HEK293 (cell line): ENCODE results near the gene SYT14.
"Not testable (repeated sequence)": the region's sequence is repeated elsewhere in the genome, so short reads cannot be mapped to it uniquely, and the experiment has no call there.

Experiments
- CTCF ChIA-PET: fragments of 350-600 bp; formaldehyde crosslinking; extraction: SDS; loops from one replicate; lab custom pipeline; 2021; ENCODE audit warnings: antibody characterized with exemption; lab: Yijun Ruan, JAX
- POLR2A ChIA-PET: fragments of 300-600 bp; formaldehyde crosslinking; extraction: SDS; loops from one replicate; lab custom pipeline; 2020; ENCODE audit warnings: antibody characterized with exemption, inconsistent platforms; lab: Yijun Ruan, JAX
- H3K27ac ChIP-seq: fragments of 200-500 bp; sonication (Bioruptor generic); 2 replicates; pipeline ENCODE4 v1.5.1; 2014; ENCODE audit warnings: low read depth, low read length, control low read depth, inconsistent platforms; ENCODE audit errors: extremely low read depth
- H3K36me3 ChIP-seq, 2 experiments: fragments of 200-500 bp in 1 of 2; sonication (Bioruptor generic) in 1 of 2; 1 replicate in 1 of 2; 2 replicates in 1 of 2; pipeline ENCODE4 v1.5.1; 2014 to 2017; ENCODE audit warnings: inconsistent platforms in 2 of 2, low read length in 2 of 2; ENCODE audit not compliant: control insufficient read depth in 2 of 2, insufficient read depth in 1 of 2
- H3K4me1 ChIP-seq: fragments of 200-500 bp; sonication (Bioruptor generic); 2 replicates; pipeline ENCODE4 v1.5.1; 2014; ENCODE audit warnings: mild to moderate bottlenecking, low read length, inconsistent platforms; ENCODE audit not compliant: control insufficient read depth, insufficient read depth
- H3K4me3 ChIP-seq: 2 replicates; pipeline ENCODE4 v1.5.1; 2011; ENCODE audit warnings: low read depth, mild to moderate bottlenecking, control low read depth, low read length, moderate library complexity
- H3K9me3 ChIP-seq: fragments of 200-500 bp; sonication (Bioruptor generic); 2 replicates; pipeline ENCODE4 v1.5.1; 2014; ENCODE audit warnings: low read depth, low read length, inconsistent platforms; ENCODE audit not compliant: control insufficient read depth, insufficient read depth
- ATF2 ChIP-seq: fragments of 450-650 bp; formaldehyde crosslinking; IDR thresholded peaks from 2 replicates; pipeline ENCODE4 v1.5.1; 2016; ENCODE audit warnings: missing biosample characterization, missing genetic modification characterization, low read depth
- BCL11B ChIP-seq: fragments of 450-650 bp; formaldehyde crosslinking; IDR thresholded peaks from 2 replicates; pipeline ENCODE4 v1.5.1; 2016; ENCODE audit warnings: low read depth, missing biosample characterization, missing genetic modification characterization
- BCL6B ChIP-seq: fragments of 450-650 bp; formaldehyde crosslinking; IDR thresholded peaks from 2 replicates; pipeline ENCODE4 v1.5.1; 2017; ENCODE audit warnings: missing biosample characterization, missing genetic modification characterization
- KLF1 ChIP-seq: fragments of 450-650 bp; formaldehyde crosslinking; IDR thresholded peaks from 2 replicates; pipeline ENCODE4 v1.5.1; 2016; ENCODE audit warnings: missing biosample characterization, missing genetic modification characterization
- MEIS1 ChIP-seq: sonication (generic); formaldehyde crosslinking; IDR thresholded peaks from 2 replicates; pipeline ENCODE4 v1.8.1; 2022; ENCODE audit warnings: missing genetic modification reagents, mild to moderate bottlenecking, borderline replicate concordance
- MZF1 ChIP-seq: fragments of 450-650 bp; formaldehyde crosslinking; IDR thresholded peaks from 2 replicates; pipeline ENCODE4 v1.5.1; 2017; ENCODE audit warnings: missing biosample characterization, missing genetic modification characterization, borderline replicate concordance
- PBX3 ChIP-seq: sonication (generic); formaldehyde crosslinking; IDR thresholded peaks from 2 replicates; pipeline ENCODE4 v1.8.1; 2022; ENCODE audit warnings: mild to moderate bottlenecking, moderate library complexity, missing genetic modification reagents
- TCF7L2 ChIP-seq: IDR thresholded peaks from 2 replicates; pipeline ENCODE4 v1.6.1; 2011; ENCODE audit warnings: low read depth, mild to moderate bottlenecking, inconsistent platforms, low read length, moderate library complexity, borderline replicate concordance
- TSHZ1 ChIP-seq: fragments of 450-650 bp; formaldehyde crosslinking; IDR thresholded peaks from 2 replicates; pipeline ENCODE4 v1.5.1; 2016; ENCODE audit warnings: missing biosample characterization, missing genetic modification characterization, borderline replicate concordance
- ZBTB17 ChIP-seq: fragments of 450-650 bp; formaldehyde crosslinking; IDR thresholded peaks from 2 replicates; pipeline ENCODE4 v1.5.1; 2016; ENCODE audit warnings: missing biosample characterization, missing genetic modification characterization
- ZFP3 ChIP-seq: fragments of 450-650 bp; formaldehyde crosslinking; IDR thresholded peaks from 2 replicates; pipeline ENCODE4 v1.5.1; 2016; ENCODE audit warnings: low read depth, missing biosample characterization, missing genetic modification characterization
- ZNF10 ChIP-seq: fragments of 450-650 bp; formaldehyde crosslinking; IDR thresholded peaks from 2 replicates; pipeline ENCODE4 v1.5.1; 2017; ENCODE audit warnings: missing biosample characterization, missing genetic modification characterization
- ZNF335 ChIP-seq: fragments of 450-650 bp; formaldehyde crosslinking; conservative IDR thresholded peaks from 2 replicates; pipeline ENCODE4 v1.5.1; 2016; ENCODE audit warnings: missing biosample characterization, missing genetic modification characterization
- ZNF350 ChIP-seq: fragments of 450-650 bp; formaldehyde crosslinking; IDR thresholded peaks from 2 replicates; pipeline ENCODE4 v1.5.0; 2017; ENCODE audit warnings: missing biosample characterization, mild to moderate bottlenecking, missing genetic modification characterization
- ZNF394 ChIP-seq: fragments of 450-650 bp; formaldehyde crosslinking; IDR thresholded peaks from 2 replicates; pipeline ENCODE4 v1.5.1; 2016; ENCODE audit warnings: missing biosample characterization, missing genetic modification characterization, mild to moderate bottlenecking, moderate library complexity, borderline replicate concordance
- ZNF488 ChIP-seq: fragments of 450-650 bp; formaldehyde crosslinking; IDR thresholded peaks from 2 replicates; pipeline ENCODE4 v1.5.1; 2016; ENCODE audit warnings: missing biosample characterization, missing genetic modification characterization
- ZNF529 ChIP-seq: fragments of 450-650 bp; formaldehyde crosslinking; IDR thresholded peaks from 2 replicates; pipeline ENCODE4 v1.5.1; 2017; ENCODE audit warnings: missing genetic modification characterization, missing biosample characterization; ENCODE audit not compliant: insufficient replicate concordance
- ZNF561 ChIP-seq: fragments of 450-650 bp; IDR thresholded peaks from 2 replicates; pipeline ENCODE4 v1.5.1; 2018; ENCODE audit warnings: missing biosample characterization, missing genetic modification characterization, borderline replicate concordance
- ZNF600 ChIP-seq: fragments of 450-650 bp; formaldehyde crosslinking; IDR thresholded peaks from 2 replicates; pipeline ENCODE4 v1.5.1; 2016; ENCODE audit warnings: missing biosample characterization, missing genetic modification characterization
- ZNF658 ChIP-seq: fragments of 450-650 bp; formaldehyde crosslinking; IDR thresholded peaks from 2 replicates; pipeline ENCODE4; 2016; ENCODE audit warnings: missing biosample characterization, missing genetic modification characterization
- ZNF677 ChIP-seq: fragments of 450-650 bp; IDR thresholded peaks from 2 replicates; pipeline ENCODE4 v1.5.0; 2018; ENCODE audit warnings: missing biosample characterization, mild to moderate bottlenecking, missing genetic modification characterization, moderate library complexity
- ZNF776 ChIP-seq: fragments of 450-650 bp; formaldehyde crosslinking; IDR thresholded peaks from 2 replicates; pipeline ENCODE4 v1.5.0; 2017; ENCODE audit warnings: missing biosample characterization, missing genetic modification characterization, borderline replicate concordance
- ZNF792 ChIP-seq: fragments of 450-650 bp; formaldehyde crosslinking; IDR thresholded peaks from 2 replicates; pipeline ENCODE4 v1.5.1; 2016; ENCODE audit warnings: missing biosample characterization, missing genetic modification characterization
- ZSCAN16 ChIP-seq: fragments of 450-650 bp; formaldehyde crosslinking; IDR thresholded peaks from 2 replicates; pipeline ENCODE4 v1.5.1; 2016; ENCODE audit warnings: missing biosample characterization, missing genetic modification characterization
- ZSCAN5A ChIP-seq: fragments of 450-650 bp; formaldehyde crosslinking; IDR thresholded peaks from 2 replicates; pipeline ENCODE4 v1.5.1; 2016; ENCODE audit warnings: missing biosample characterization, missing genetic modification characterization

SYT14 gene

GRCh38 chr1:209965996-209966395 lies 28.0 kb downstream of the SYT14 start (continued):
- no peak for TF ChIP-seq ZNF488 (tag by site-specific recombination)
- TF ChIP-seq KLF1 (tag by site-specific recombination) = no peak
- no peak for TF ChIP-seq PBX3
- TF ChIP-seq ZNF394 (tag by site-specific recombination) = no peak
- TF ChIP-seq TSHZ1 (tag by site-specific recombination) = no peak
- TF ChIP-seq ZNF10 (tag by site-specific recombination) = no peak
- TF ChIP-seq ZSCAN5A = no peak
- no peak for TF ChIP-seq ZNF792 (tag by site-specific recombination)
- no peak for TF ChIP-seq ZNF335 (tag by site-specific recombination)
- no peak for TF ChIP-seq ZNF561
- no peak for TF ChIP-seq MZF1
- TF ChIP-seq, all 188 proteins: peak for 0

GRCh38 chr1:209978721-209979120 lies 40.7 kb downstream of the SYT14 start:
- H3K4me1 ChIP-seq, H3K27ac ChIP-seq, H3K9me3 ChIP-seq, H3K36me3 ChIP-seq, H3K4me3 ChIP-seq, POLR2A ChIA-PET: not testable (repeated sequence)
- CTCF ChIA-PET = interaction anchor here (0.7 kb wide), 1 partner anchor 94 kb away, joined by 5 read pairs; no protein-coding TSS in a partner anchor

GRCh38 chr1:209983953-209984352 lies 45.9 kb downstream of the SYT14 start:
- H3K4me3 ChIP-seq = no peak overlapping the region
- H3K36me3 ChIP-seq = no peaks in the 10 kb centered on the region
- no peaks in the 10 kb centered on the region for H3K9me3 ChIP-seq
- no peaks in the 10 kb centered on the region for H3K4me1 ChIP-seq
- no peak overlapping the region for H3K27ac ChIP-seq
- POLR2A ChIA-PET = no interaction called here
- TF ChIP-seq ZNF394 (tag by site-specific recombination) (no peak), ZNF350 (no peak), TCF7L2 (no peak), ZNF658 (tag by site-specific recombination) (no peak), ZNF600 (no peak), MEIS1 (CRISPR knock-in tag) (no peak), ZNF677 (tag by site-specific recombination) (no peak), BCL11B (tag by site-specific recombination) (no peak), ATF2 (tag by site-specific recombination) (no peak), ZFP3 (tag by site-specific recombination) (no peak), ZNF529 (tag by site-specific recombination) (no peak), BCL6B (tag by site-specific recombination) (no peak), ZSCAN16 (tag by site-specific recombination) (no peak), ZBTB17 (tag by site-specific recombination) (no peak), ZNF776 (tag by site-specific recombination) (no peak)
- TF ChIP-seq, all 188 proteins: peak for 0
- CTCF ChIA-PET = interaction anchor here (2.4 kb wide), 1 partner anchor 124 kb away, joined by 12 read pairs; no protein-coding TSS in a partner anchor
